Fibroblast of peridontal ligament (primary cell): ENCODE data around the gene GLTP.
A peak's percentile ranks its signal among the peaks of the same experiment; 100 is the strongest.
"Not testable (repeated sequence)": the region's sequence is repeated elsewhere in the genome, so short reads cannot be mapped to it uniquely, and the experiment has no call there.

Experiments
- DNase-seq: peaks from one replicate; pipeline ENCODE4 v3.0.0-alpha.2; 2010; ENCODE audit errors: extremely low read depth

The GLTP gene

DNA sequence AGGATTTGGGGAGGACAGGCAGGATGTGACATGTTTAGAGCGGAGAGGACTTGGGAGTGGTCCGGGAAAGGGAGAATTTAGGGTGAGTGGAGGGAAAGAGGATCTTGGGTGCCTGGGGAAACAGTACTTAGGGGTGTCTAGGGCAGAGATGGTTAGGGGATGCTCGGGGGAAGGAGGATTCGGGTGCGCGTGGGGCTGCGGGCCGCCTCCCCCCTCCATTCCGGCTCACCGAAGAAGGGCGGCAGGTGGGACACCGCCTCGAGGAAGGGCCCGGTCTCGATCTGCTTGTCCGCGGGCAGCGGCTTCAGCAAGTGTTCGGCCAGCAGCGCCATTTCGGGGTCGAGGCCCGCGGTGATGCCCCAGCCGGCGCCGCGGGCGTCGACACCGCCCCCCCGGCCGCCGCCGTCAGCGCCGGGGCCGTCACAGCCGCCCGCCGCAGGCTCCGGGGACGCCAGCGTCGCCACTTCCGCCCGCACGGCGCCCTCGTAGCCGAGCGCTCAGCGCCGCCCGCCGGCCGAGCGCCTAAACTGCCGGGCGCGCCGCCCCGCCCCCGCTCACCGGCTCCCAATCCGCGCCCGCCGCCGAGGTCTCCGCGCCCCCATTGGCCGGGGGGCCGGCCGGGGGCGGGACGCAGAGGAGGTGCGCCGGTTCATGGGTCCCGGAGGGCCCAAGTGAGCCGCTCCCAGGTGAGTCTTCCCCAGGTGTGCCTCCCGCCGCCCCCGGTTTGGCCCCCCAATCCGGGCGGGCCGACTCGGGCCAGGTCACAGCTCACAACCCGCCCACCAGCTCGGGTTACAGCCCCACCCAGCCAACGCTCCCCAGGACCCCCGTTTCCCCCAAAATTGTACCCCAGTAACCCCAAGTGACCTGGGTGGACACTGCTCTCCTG is at the start of gene GLTP:
Gene GLTP (minus strand): TSS at position 499 of the 889 bp plus-strand sequence. CDS start 167 bp downstream, at position 332.
- peak; percentile 55 for DNase-seq

DNA sequence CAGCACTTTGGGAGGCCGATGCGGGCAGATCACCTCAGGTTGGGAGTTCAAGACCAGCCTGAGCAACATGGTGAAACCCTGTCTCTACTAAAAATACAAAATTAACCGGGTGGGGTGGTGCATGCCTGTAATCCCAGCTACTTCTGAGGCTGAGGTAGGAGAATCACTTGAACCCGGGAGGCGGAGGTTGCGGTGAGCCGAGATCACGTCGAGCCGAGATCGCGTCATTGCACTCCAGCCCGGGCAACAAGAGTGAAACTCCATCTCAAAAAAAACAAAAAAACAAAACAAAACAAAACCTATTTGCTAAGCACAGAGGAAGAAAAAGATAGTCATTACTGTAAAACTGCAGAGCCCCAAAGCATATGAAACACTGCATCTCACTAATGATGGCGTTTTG is 49.0 kb upstream of the GLTP start:
- not testable (repeated sequence) for DNase-seq

DNA sequence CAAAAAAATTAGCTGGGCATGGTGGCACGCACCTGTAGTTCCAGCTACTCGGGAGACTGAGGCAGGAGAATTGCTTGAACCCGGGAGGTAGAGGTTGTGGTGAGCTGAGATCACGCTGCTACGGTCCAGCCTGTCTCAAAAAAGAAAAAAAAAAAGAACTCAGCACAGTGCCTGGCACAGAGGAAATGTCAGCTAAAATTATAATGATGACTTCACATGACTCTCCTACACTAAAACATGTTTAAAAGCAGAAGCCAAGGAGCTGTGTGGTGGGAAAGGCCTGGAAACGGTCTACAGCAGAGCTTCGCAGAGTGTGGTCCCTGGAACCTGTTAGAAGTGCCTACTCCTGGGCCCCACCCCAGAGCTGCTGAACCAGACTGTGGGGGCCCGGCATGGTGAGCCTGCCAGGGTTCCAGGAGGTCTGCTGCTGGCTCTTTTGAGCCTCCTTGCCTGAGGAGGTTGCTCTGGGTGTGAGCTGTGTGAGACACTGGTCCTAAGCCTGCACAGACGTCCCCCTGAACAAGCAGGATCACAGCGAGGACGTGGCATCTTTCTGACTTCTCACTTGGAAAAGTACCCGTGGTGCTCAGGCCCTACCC is 47.8 kb upstream of the GLTP start:
- no peak for DNase-seq

DNA sequence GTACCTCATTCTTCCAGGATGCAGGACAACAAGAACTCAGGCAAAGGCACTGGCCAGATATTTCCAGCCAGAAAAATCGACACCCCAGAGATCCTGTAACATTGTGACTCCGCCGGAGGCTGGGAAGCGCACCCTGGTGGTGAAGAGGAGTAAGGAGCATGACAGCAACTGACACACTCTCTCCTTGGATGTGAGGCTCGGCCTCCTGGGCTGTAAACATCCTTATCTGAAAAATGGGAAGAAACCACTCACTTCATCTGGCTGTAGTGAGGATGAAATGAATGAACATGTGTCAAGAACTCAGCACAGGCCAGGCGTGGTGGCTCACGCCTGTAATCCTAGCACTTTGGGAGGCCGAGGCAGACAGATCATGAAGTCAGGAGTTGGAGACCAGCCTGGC is 47.3 kb upstream of the GLTP start:
- peak; percentile 44 for DNase-seq

GRCh38 chr12:109926488-109927210 is 46.3 kb upstream of the GLTP start:
- no peak for DNase-seq

GRCh38 chr12:109926016-109926415 is 45.7 kb upstream of the GLTP start:
- DNase-seq: no peak

- DNase-seq: no peak
Measured at GRCh38 chr12:109925185-109925840, 45.0 kb upstream of the GLTP start.

DNA sequence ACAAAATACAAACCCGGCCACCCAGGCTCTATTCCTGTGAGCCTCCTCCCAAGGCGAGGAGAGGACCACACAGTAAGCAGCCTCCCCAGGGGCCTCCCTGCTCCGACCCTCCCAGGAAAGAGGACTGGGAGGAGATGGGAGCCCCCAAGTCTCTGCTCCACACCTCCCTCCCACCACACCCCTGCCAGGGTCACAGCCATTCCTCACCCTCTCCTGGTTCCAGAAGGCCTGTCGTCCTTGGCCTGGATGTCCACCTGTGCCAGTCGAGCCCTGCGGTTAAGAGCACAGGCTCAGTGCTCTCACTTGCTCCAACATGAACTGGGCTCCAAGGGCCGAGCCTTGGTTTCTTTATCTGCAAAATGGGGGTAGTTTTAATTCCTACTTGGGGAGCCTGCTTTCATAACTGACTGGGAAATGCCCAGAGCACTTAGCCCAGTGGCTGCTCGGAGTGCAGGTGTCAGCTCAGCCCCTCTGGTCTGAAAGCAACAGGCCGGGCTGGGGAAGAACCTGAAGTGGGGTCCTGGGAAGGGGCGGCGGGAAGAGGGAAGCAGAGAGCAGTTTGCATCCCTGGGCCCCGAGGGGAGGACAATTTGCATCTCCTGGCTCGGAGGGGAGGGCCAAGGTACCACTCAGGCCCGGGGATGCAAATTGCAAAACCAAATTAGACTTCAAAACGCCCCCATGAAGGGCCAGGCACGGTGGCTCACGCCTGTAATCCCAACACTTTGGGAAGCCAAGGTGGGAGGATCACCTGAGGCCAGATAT is 43.3 kb upstream of the GLTP start:
- DNase-seq: no peak

DNA sequence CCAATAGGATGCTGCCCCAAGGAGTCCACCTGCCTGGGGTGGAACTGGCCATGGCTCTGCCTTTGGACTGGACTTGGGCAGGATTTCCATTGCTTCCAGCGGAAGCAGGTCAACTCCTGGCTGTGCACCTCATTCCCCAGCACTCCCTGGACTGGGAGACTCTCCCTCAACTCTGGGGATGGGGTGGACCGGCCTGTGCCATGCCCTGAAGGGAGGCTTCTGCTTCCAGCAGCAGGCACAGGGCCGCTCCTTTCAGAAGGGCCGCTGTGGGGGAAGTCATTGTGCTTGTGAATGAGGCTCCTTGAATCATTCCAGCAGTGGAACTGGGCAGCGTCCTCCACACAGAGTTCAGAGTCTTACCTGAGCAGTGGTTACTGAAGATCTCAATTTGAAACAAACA is 42.7 kb upstream of the GLTP start:
- DNase-seq: no peak

GRCh38 chr12:109921982-109922381 is 41.6 kb upstream of the GLTP start:
- DNase-seq: no peak

GRCh38 chr12:109920261-109920780 is 40.0 kb upstream of the GLTP start:
- no peak for DNase-seq

DNA sequence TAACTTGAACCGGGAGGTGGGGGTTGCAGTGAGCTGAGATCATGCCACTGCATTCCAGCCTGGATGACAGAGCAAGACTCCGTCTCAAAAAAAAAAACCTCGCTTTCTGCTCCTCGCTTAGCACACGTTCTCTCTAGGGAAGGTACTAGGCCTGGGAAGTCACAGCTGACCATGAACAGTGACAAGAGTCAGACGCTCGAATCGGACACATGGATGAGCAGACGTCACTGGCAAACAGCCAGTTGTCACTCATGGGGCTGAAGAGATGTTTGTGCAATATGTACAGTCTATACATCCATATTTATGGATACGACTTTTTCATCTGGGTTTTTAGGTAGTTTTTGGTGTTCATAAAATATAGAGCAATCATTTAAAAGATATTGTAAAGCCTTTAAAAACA is 39.1 kb upstream of the GLTP start:
- DNase-seq: no peak

DNA sequence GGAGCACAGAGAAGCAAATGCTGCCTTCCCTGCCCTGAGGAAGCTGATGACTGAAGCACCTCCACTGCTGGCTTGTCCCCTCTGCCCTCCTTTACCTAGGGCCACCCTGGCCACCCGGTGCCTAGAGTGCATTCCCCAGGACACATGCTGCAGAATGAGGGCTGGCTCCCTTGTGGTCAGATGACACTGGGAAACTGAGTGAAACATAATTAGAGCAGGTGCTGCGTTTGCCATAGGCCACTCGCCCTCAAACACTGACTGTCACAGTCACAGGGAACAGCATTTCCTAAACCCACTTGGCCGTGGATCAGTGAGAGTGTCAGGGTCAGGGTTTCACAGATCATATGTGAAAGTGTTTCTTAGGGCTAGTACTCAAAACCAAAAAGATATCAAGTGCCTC is 35.7 kb upstream of the GLTP start:
- no peak for DNase-seq

DNA sequence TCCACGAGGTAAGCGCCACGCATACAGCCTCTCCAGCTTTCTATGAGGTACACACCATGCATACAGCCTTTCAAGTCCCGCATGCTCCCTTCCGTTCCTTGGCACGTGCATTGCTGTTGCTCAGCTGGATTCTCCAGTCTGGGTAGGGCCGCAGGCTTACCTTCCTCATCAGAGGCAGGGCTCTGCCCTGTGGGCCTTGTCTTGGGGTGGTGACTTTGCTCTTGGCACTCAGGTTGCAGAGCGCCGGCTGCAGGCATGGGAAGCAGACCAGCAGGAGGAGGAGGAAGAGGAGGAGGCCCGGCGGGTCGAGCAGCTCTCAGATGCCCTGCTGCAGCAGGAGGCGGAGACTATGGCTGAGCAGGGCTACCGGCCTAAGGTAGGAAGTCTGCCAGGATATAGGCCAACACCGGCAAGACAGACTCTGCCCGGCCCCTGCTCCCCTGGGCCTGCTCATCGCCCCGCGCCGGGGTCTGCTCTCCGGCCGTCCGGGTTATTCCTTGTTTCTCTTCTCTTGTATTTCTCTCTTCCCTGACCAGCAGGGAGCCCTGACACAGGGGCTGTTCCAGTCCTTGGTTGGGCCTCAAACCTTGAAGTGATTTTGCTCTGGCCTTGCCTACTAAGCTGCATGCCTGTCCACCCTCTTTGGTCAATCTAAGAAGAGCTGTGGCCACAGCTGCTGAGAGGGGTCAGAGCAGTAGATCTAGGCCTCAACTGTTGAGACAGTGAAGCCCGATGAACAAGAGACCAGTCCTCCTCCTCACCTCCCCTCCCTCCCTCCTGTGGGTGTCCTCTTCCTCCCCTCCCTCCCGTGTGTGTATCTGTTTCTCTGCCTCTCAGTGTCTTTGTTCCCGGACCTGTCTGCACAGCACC is 35.1 kb upstream of the GLTP start:
- no peak for DNase-seq

- no peak for DNase-seq
Measured at GRCh38 chr12:109914461-109914860, 34.1 kb upstream of the GLTP start.

DNA sequence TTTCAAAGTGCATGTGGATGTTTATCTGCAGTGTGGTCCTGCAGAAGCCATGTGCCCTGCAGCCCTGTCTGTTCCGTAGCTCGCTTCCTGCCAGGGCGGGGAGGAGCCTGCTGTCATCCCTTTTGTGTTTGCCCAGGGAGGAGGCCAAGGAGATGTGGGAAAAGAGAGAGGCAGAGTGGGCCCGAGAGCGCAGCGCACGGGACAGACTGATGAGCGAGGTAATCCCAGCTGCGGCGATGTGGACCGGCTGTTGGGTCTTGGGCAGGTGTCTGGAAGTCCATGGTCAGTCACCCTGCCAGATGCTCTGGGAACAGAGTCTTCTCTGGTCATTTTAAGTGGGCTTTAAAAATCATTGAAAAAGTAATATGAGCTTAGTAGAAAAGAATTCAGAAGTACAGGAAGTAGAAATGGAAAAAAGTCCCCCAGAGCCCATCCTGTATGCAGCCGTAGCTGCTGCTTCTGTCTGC is 32.5 kb upstream of the GLTP start:
- DNase-seq: no peak

- no peak for DNase-seq
Measured at GRCh38 chr12:109910969-109911348, 30.6 kb upstream of the GLTP start.

- DNase-seq: no peak
Measured at GRCh38 chr12:109910254-109910968, 30.1 kb upstream of the GLTP start.

DNA sequence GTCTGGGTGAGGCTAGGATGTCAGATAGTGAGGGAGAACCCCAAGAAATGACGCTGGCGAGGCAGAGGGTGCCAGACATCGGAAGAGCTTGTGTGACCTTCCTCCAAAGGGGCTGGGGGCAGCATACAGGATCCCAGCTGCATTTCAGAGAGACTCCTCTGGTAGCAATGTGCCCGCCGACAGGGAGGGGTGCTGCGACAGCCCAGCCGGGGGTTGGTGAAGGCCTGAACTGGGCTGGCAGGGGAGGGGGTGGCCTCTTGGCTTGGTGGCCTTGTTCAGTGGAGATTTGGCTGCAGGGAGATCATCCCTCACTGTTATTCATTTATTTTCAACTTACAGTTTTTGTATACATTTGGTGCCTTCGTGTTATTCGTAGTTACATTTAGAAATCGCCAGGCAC is 25.0 kb upstream of the GLTP start:
- DNase-seq: no peak
